HUES48 (cell line): Measurements from ENCODE around the gene ELOB.
A peak's percentile ranks its signal among the peaks of the same experiment; 100 is the strongest.

ENCODE experiments used
- H3K27ac ChIP-seq: one replicate; pipeline ENCODE4 v1.7.0; 2013; ENCODE audit warnings: low read depth, low read length, inconsistent platforms
- H3K27me3 ChIP-seq: 2 replicates; pipeline ENCODE4 v1.6.1; 2013; ENCODE audit warnings: mild to moderate bottlenecking, low read length; ENCODE audit not compliant: control insufficient read depth, insufficient read depth
- H3K36me3 ChIP-seq: 2 replicates; pipeline ENCODE4 v1.6.1; 2013; ENCODE audit warnings: low read length; ENCODE audit not compliant: control insufficient read depth, insufficient read depth
- H3K4me1 ChIP-seq: 2 replicates; pipeline ENCODE4 v1.6.1; 2013; ENCODE audit warnings: mild to moderate bottlenecking, low read length; ENCODE audit not compliant: control insufficient read depth, insufficient read depth
- H3K4me3 ChIP-seq: 2 replicates; pipeline ENCODE4 v1.5.1; 2013; ENCODE audit warnings: mild to moderate bottlenecking, low read depth, low read length
- H3K9ac ChIP-seq: 2 replicates; pipeline ENCODE4 v1.6.1; 2013; ENCODE audit warnings: mild to moderate bottlenecking, low read depth, low read length, moderate library complexity
- H3K9me3 ChIP-seq: 2 replicates; pipeline ENCODE4 v1.6.1; 2013; ENCODE audit warnings: low read length; ENCODE audit not compliant: control insufficient read depth, insufficient read depth

ELOB gene

DNA sequence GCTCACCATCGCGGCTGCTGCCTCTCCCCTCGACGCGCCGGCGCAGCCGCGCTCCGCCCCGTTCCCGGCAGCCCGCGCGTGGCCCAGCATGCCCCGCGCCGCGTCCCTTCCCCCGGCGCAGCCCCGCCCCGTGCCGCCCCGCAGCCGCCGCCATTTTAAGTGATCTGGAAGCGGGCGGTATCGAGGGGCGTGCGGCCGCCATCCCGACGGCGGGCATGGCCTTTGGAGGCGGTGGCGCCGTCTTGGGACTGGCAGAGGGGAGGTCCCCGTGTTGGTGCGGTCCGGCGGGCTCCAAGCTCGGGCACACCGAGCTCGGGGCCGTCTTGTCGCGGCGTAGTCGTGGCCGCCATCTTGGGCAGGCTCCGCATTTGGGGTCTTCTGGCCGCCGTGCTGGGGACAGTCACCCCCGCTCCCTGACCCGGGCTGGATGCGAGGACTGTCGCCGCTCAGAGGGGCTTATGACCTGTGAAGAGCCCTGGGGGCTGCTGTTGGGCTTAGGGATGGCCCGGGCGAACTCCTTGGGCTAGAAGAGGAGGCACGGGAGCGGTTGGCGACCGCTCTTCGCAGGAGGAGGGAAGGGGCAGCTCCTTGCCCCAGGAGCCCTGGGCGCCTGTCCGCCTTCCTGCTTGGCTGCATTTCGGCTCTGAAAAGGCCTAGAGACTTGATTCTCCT is at the start of gene ELOB:
ELOB (minus strand) TSS at position 50 of the 672 bp plus-strand sequence; CDS start at position 9, 41 bp downstream.
- peak within 1 kb of the TSS; percentile 100 for H3K9ac ChIP-seq
- H3K9me3 ChIP-seq, result no peaks in the 10 kb centered on the region
- H3K4me3 ChIP-seq, result peak within 1 kb of the TSS; percentile 93
- H3K36me3 ChIP-seq, result peaks cover 29% of the 10 kb centered on the region
- peak within 1 kb of the TSS; percentile 99 for H3K27ac ChIP-seq
- H3K27me3 ChIP-seq, result no peaks in the 10 kb centered on the region
- peaks cover 7% of the 10 kb centered on the region for H3K4me1 ChIP-seq

DNA sequence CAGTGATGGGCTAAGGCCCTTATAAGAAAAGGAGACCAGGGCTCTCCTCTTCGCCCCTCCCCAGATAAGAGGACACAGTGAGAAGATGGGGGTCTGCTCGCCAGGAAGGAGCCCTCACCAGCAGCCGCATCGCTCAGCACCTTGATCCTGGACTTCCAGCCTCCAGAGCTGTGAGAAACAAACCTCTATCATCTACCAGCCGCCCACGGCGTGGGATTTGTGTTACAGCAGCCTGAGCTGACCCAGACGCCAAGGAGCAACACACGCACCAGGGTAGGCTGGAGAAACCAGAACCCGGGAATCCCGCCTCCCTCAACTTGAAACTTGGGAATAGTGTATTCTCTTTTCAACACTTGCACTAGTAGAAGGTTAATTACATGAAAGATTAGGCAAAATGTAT is 48.8 kb upstream of the ELOB start:
- Histone ChIP-seq H3K4me1 (no peaks in the 10 kb centered on the region), H3K9ac (no peak overlapping the region), H3K27ac (no peak overlapping the region), H3K36me3 (no peaks in the 10 kb centered on the region), H3K27me3 (no peaks in the 10 kb centered on the region), H3K4me3 (no peak overlapping the region), H3K9me3 (no peaks in the 10 kb centered on the region)

DNA sequence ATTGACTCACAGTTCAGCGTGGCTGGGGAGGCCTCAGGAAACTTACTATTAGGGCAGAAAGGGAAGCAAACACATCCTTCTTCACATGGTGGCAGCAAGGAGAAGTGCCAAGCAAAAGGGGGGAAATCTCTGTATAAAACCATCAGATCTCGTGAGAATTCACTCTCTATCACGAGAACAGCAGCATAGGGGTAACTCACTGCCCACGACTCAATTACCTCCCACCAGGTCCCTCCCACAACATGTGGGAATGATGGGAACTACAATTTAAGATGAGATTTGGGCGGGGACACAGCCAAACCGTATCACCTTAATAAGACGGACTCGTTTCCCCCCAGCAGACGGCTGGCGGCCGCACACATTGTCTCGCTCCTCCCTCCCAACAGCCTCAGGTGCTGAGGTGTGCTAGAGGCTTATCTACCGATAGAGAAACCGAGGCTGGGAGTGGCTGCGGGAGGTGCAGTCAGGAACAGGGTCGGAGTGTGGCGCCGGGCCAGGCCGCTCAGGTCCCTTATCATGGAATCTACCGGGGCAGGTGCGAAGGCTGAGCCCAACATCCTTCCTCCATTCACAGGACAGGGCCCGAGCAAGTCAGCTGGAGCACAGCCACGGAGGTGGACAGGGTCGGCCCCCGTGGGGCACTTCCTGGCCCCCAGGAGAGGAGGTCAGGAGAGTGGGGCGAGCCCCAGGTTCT is 48.1 kb upstream of the ELOB start:
- Histone ChIP-seq H3K4me1 (no peaks in the 10 kb centered on the region), H3K4me3 (no peak overlapping the region), H3K27me3 (no peaks in the 10 kb centered on the region), H3K9me3 (no peaks in the 10 kb centered on the region), H3K27ac (no peak overlapping the region), H3K9ac (no peak overlapping the region), H3K36me3 (no peaks in the 10 kb centered on the region)

DNA sequence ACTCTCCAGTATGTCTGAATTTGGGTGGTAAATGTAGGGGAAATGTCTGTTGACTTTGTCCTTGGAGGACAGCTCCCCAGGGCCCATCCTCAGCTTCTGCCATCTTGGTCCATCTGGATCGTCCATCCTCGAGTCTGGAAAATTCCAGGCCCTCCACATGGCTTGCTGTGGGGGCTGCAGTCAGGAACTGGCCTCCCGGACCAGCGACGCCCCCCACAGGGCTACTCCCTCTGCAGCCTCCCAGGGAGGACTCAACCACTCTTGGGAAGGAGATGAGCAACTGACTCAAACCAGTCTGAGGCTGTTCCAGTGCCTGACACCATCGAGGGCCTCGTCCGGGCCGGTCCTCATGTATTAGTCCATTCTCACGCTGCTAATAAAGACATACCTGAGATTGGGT is 47.5 kb upstream of the ELOB start:
- no peaks in the 10 kb centered on the region for H3K9me3 ChIP-seq
- no peaks in the 10 kb centered on the region for H3K36me3 ChIP-seq
- no peak overlapping the region for H3K27ac ChIP-seq
- no peaks in the 10 kb centered on the region for H3K4me1 ChIP-seq
- no peak overlapping the region for H3K9ac ChIP-seq
- H3K4me3 ChIP-seq, result no peak overlapping the region
- no peaks in the 10 kb centered on the region for H3K27me3 ChIP-seq

DNA sequence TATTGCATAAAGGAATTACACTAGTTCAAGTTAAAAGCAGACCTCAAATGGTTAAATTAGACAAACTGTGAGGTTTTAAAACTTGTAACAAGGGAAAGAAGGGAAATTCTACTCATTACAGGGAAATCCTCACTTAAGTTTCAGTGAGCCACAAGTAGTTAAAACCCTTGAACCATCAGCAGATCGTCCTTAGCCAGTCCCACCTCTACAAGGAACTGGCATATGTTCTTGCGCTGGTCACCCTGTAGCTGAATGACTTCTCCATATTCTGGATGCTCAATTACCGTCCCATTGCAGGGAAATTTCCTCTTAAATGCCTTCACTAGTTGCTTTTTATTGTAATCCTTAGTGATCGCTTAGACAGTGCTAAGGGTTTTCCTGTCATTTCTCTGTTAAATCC is 45.4 kb upstream of the ELOB start:
- no peak overlapping the region for H3K27ac ChIP-seq
- H3K9ac ChIP-seq, result no peak overlapping the region
- no peaks in the 10 kb centered on the region for H3K9me3 ChIP-seq
- no peaks in the 10 kb centered on the region for H3K36me3 ChIP-seq
- H3K27me3 ChIP-seq, result no peaks in the 10 kb centered on the region
- no peak overlapping the region for H3K4me3 ChIP-seq
- H3K4me1 ChIP-seq, result no peaks in the 10 kb centered on the region

DNA sequence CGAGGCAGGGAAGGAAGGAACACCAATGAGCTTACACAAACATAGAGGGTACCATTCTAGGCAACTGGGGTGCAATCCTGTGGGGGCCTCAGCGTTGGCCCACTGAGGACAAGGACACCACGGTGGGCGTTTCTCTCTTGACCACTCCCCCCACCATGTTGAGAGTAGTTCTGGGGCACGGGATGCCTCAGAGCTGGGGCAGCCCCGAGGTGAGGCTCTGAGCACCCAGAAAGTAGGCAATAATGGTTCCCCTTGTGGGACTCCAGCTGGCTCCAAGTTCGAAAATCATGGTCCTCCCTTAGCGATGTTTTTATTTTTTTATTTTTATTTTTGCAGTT is 45.0 kb upstream of the ELOB start:
- H3K9me3 ChIP-seq, result no peaks in the 10 kb centered on the region
- H3K36me3 ChIP-seq, result no peaks in the 10 kb centered on the region
- H3K4me3 ChIP-seq, result no peak overlapping the region
- no peaks in the 10 kb centered on the region for H3K27me3 ChIP-seq
- no peaks in the 10 kb centered on the region for H3K4me1 ChIP-seq
- no peak overlapping the region for H3K27ac ChIP-seq
- H3K9ac ChIP-seq, result no peak overlapping the region

DNA sequence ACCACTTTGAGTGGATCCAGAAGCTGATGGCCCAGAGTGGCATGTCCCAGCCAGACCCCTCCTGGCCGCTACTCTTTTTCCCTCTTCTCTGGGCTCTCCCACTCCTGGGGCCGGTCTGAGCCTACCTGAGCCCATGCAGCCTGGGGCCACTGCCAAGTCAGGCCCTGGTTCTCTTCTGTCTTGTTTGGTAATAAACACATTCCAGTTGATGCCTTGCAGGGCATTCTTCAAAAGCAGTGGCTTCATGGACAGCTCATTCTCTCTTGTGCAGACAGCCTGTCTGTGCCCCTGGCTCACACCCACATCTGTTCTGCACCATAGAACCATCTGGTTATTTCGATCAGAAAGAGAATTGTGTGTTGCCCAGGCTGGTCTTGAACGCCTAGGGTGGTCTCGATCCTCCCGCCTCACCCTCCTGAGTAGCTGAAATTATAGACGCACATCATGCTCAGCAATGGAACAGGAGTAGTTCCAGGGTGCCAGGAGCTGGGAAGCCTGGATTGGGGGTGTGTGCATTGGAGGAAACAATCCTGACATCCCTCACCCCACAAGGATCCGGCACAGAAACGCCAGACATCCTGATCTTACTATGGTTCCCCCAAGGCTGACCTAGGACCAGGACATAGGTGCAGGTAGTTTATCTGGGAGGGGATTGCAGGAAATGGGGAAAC is 44.5 kb upstream of the ELOB start:
- Histone ChIP-seq H3K36me3 (no peaks in the 10 kb centered on the region), H3K4me1 (no peaks in the 10 kb centered on the region)

DNA sequence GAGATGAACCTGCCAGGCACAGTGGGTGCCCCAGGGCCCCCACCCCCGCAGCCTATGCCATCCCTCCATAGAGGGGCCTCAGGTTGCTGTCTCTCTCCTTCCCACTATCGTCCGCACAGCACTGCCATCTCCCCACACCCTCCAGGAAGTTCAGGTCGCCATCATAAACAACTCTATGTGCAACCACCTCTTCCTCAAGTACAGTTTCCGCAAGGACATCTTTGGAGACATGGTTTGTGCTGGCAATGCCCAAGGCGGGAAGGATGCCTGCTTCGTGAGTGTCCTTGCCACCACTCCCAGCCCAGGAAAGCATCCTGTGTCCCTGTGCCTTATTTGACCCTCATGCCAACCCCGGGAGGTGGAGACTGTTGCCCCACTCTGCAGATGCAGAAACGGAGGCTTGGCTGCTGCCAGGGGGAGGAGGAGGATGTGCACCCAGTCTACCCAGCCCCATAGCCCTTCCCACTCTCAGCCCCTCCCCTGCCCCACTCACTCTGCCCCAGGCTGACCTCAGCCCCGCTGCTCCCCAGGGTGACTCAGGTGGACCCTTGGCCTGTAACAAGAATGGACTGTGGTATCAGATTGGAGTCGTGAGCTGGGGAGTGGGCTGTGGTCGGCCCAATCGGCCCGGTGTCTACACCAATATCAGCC is 43.9 kb upstream of the ELOB start:
- no peak overlapping the region for H3K4me3 ChIP-seq
- no peaks in the 10 kb centered on the region for H3K9me3 ChIP-seq
- H3K4me1 ChIP-seq, result no peaks in the 10 kb centered on the region
- H3K27me3 ChIP-seq, result no peaks in the 10 kb centered on the region
- no peak overlapping the region for H3K27ac ChIP-seq
- no peak overlapping the region for H3K9ac ChIP-seq
- H3K36me3 ChIP-seq, result no peaks in the 10 kb centered on the region

More for the DNA sequence above, 44.5 kb upstream of the ELOB start:
- H3K9ac ChIP-seq, result no peak overlapping the region
- H3K27me3 ChIP-seq, result no peaks in the 10 kb centered on the region
- no peak overlapping the region for H3K27ac ChIP-seq
- H3K9me3 ChIP-seq, result no peaks in the 10 kb centered on the region
- no peak overlapping the region for H3K4me3 ChIP-seq

DNA sequence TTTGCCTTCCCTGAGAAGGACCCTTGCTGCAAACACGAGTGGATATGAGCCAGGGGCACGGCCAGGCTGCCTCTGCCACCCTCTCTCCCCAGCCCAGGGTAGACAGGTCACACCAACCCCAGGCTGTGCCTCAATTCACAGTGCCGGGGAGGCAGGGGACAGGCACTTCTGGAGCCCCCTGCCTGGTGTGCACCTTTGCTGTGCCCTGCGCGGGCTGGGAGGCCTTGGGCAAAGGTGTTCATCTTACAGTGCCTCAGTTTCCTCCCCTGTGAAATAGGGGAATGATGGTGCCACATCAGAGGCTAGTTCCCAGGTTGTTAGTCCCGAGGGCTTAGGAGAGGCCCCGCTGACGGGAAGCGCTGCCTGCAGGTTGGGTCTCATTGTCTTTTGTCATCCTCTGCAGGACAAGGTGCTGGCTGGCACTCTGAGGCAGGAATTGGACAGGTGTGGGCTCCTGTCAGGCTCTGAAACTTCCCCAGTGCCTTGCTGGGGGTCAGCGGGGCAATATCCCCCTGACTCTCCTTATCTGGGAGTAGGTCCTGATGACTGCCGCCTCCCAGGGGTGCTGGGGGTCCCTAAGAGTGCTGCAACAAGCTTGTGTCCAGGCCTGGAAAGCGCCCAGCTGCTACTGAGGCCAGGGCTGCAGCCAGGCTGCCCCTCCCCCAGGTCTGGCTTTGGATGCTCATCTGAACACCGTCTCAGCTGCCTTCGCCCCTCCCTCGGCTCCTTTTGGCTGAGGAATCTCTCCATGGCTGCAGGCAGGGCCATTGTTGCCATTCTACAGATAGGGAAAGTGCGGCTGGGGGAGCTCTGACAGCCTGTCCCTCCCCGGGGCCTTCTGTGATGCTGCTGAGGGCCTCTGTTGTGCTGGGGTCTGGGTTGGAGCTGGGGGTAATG is 43.1 kb upstream of the ELOB start:
- Histone ChIP-seq H3K27me3 (no peaks in the 10 kb centered on the region), H3K4me1 (no peaks in the 10 kb centered on the region), H3K36me3 (no peaks in the 10 kb centered on the region), H3K9ac (no peak overlapping the region), H3K4me3 (no peak overlapping the region), H3K27ac (no peak overlapping the region), H3K9me3 (no peaks in the 10 kb centered on the region)

DNA sequence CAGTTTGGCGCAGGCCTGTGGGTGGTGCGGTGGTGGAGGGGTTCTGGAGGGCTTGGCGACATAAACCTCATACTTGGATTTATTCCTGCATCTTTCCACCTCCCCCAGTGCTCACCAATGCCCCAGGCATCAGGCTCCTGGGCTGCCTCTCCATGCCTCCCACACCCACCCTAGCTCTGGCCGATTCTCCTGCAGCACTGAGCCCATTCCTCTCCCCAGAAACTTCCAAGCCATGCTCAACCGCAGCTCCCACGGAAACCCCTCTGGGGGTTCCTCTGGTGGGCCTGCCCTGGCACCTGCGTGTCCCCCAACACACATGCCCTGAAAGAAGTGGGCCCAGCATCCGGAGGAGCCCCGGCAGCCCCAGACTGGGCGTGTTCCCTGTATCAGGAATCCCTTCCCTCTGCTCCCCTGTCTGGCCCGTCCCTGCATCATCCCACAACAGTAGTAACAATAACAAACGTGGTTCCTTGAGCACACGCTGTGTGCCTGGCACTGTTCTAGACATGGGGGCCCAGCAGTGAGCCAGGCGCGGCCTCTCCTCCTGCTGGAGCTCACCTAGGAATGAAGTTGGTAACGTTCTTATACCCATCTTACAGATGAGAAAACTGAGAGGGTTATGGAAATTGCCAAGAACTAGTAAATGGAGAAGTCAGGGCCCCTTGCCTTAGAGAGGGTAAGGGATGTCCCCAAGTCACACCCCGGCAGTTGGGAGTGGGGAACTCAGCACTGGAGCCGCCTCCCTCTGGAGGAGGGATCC is 42.3 kb upstream of the ELOB start:
- no peaks in the 10 kb centered on the region for H3K36me3 ChIP-seq
- H3K27me3 ChIP-seq, result no peaks in the 10 kb centered on the region
- no peak overlapping the region for H3K9ac ChIP-seq
- no peak overlapping the region for H3K27ac ChIP-seq
- no peaks in the 10 kb centered on the region for H3K9me3 ChIP-seq
- H3K4me1 ChIP-seq, result no peaks in the 10 kb centered on the region
- no peak overlapping the region for H3K4me3 ChIP-seq
